IMR-90 (cell line): ENCODE data around the gene PPT2. TPM values are rescaled to one million over a fixed set of nuclear protein-coding genes. Genes with fewer than 3 reads are reported as not detected.
A peak's percentile ranks its signal among the peaks of the same experiment; 100 is the strongest.

Experiments
- ATAC-seq: fragments of 200-7000 bp; cut with Tn5 transposase; 2 replicates; pipeline ENCODE4 v1.9.1; 2020; ENCODE audit warnings: low read depth, mild to moderate bottlenecking, moderate library complexity
- BruUV-seq: library from RNA; stranded (reverse); fragments of 400-500 nt; replicated peaks from 2 replicates; lab custom pipeline; 2021; lab: Mats Ljungman, UMichigan
- CTCF ChIA-PET: fragments of 300-600 bp; formaldehyde crosslinking; extraction: SDS; loops from one replicate; lab custom pipeline; 2021; ENCODE audit warnings: antibody characterized with exemption; lab: Yijun Ruan, JAX
- POLR2A ChIA-PET: fragments of 300-600 bp; sonication (Branson Sonifier 250); formaldehyde crosslinking; loops from one replicate; lab custom pipeline; 2022; ENCODE audit warnings: antibody characterized with exemption; ENCODE audit not compliant: unreplicated experiment; lab: Charles Lee
- DNase-seq: peaks from one replicate; pipeline ENCODE4 v3.0.0; 2013
- H2AFZ ChIP-seq: replicated peaks from 2 replicates; pipeline ENCODE3; 2013; ENCODE audit warnings: low read length, mild to moderate bottlenecking; ENCODE audit not compliant: poor library complexity
- H2AK5ac ChIP-seq: 2 replicates; pipeline ENCODE4 v1.6.1; 2013; ENCODE audit warnings: low read depth, low read length, inconsistent platforms
- H2AK9ac ChIP-seq: replicated peaks from 2 replicates; pipeline ENCODE3; 2013; ENCODE audit warnings: mild to moderate bottlenecking, low read depth, low read length, moderate library complexity; ENCODE audit not compliant: poor library complexity
- H2BK120ac ChIP-seq: 2 replicates; pipeline ENCODE4 v1.6.1; 2013; ENCODE audit warnings: low read depth, low read length, inconsistent platforms
- H2BK15ac ChIP-seq: 3 replicates; pipeline ENCODE4 v1.6.1; 2013; ENCODE audit warnings: low read depth, low read length, inconsistent platforms
- H2BK20ac ChIP-seq: 2 replicates; pipeline ENCODE4 v1.6.1; 2013; ENCODE audit warnings: low read depth, mild to moderate bottlenecking, inconsistent platforms, low read length, moderate library complexity
- H2BK5ac ChIP-seq: 2 replicates; pipeline ENCODE4 v1.6.1; 2013; ENCODE audit warnings: mild to moderate bottlenecking, low read depth, low read length, inconsistent platforms; ENCODE audit not compliant: poor library complexity, severe bottlenecking
- H3K14ac ChIP-seq: replicated peaks from 2 replicates; pipeline ENCODE4 v1.6.1; 2013; ENCODE audit warnings: low read depth, low read length, inconsistent platforms
- H3K18ac ChIP-seq: 2 replicates; pipeline ENCODE4 v1.6.1; 2013; ENCODE audit warnings: low read depth, low read length, control low read depth
- H3K23ac ChIP-seq: 2 replicates; pipeline ENCODE4 v1.6.1; 2013; ENCODE audit warnings: low read depth, low read length, inconsistent platforms
- H3K27ac ChIP-seq: 2 replicates; pipeline ENCODE4 v1.5.1; 2013; ENCODE audit warnings: mild to moderate bottlenecking, control low read depth, low read length; ENCODE audit not compliant: insufficient read depth
- H3K27me3 ChIP-seq: 2 replicates; pipeline ENCODE4 v1.6.1; 2013; ENCODE audit warnings: low read length; ENCODE audit not compliant: control insufficient read depth, insufficient read depth
- H3K36me3 ChIP-seq: 2 replicates; pipeline ENCODE4 v1.6.1; 2013; ENCODE audit warnings: low read length, mixed read lengths; ENCODE audit not compliant: control insufficient read depth, insufficient read depth
- H3K4ac ChIP-seq: 2 replicates; pipeline ENCODE4 v1.6.1; 2013; ENCODE audit warnings: low read depth, low read length, inconsistent platforms
- H3K4me1 ChIP-seq: 2 replicates; pipeline ENCODE4 v1.6.1; 2013; ENCODE audit warnings: low read length, mixed read lengths; ENCODE audit not compliant: control insufficient read depth, insufficient read depth
- H3K4me2 ChIP-seq: 2 replicates; pipeline ENCODE4 v1.6.1; 2013; ENCODE audit warnings: low read depth, mild to moderate bottlenecking, control low read depth, low read length, moderate library complexity
- H3K4me3 ChIP-seq: 2 replicates; pipeline ENCODE4 v1.5.1; 2013; ENCODE audit warnings: low read depth, mild to moderate bottlenecking, control low read depth, low read length, moderate library complexity; ENCODE audit not compliant: insufficient read depth
- H3K56ac ChIP-seq: 2 replicates; pipeline ENCODE4 v1.6.1; 2013; ENCODE audit warnings: low read length, inconsistent platforms; ENCODE audit not compliant: insufficient read depth; ENCODE audit errors: extremely low read depth
- H3K79me1 ChIP-seq, 2 experiments: 2 replicates each; pipeline ENCODE4 v1.6.1; 2013; ENCODE audit warnings: low read length in 2 of 2, inconsistent platforms in 1 of 2, low read depth in 1 of 2
- H3K9ac ChIP-seq: 2 replicates; pipeline ENCODE4 v1.6.1; 2013; ENCODE audit warnings: low read depth, low read length, control low read depth
- H3K9me1 ChIP-seq: 2 replicates; pipeline ENCODE4 v1.6.1; 2013; ENCODE audit warnings: low read length, inconsistent platforms; ENCODE audit not compliant: insufficient read depth
- H3K9me3 ChIP-seq: 2 replicates; pipeline ENCODE4 v1.6.1; 2013; ENCODE audit warnings: low read length; ENCODE audit not compliant: control insufficient read depth, insufficient read depth
- H4K20me1 ChIP-seq: 2 replicates; pipeline ENCODE4 v1.6.1; 2013; ENCODE audit warnings: low read length, inconsistent platforms; ENCODE audit not compliant: insufficient read depth
- H4K5ac ChIP-seq: 2 replicates; pipeline ENCODE4 v1.6.1; 2013; ENCODE audit warnings: mild to moderate bottlenecking, low read depth, low read length, control low read depth
- H4K8ac ChIP-seq, 2 experiments: 2 replicates each; pipeline ENCODE4 v1.6.1; 2013; ENCODE audit warnings: low read depth in 2 of 2, low read length in 2 of 2, control low read depth in 1 of 2, inconsistent platforms in 1 of 2
- H4K91ac ChIP-seq: 2 replicates; pipeline ENCODE4 v1.6.1; 2013; ENCODE audit warnings: low read depth, low read length, inconsistent platforms; ENCODE audit not compliant: insufficient read depth
- BHLHE40 ChIP-seq: fragments of 150-350 bp; IDR thresholded peaks from 2 replicates; pipeline ENCODE4 v1.6.1; 2016; ENCODE audit warnings: mild to moderate bottlenecking, low read depth, low read length
- CEBPB ChIP-seq: IDR thresholded peaks from 2 replicates; pipeline ENCODE4 v1.6.1; 2012; ENCODE audit warnings: low read depth, low read length, improper control_type of control experiment
- CHD1 ChIP-seq: IDR thresholded peaks from 2 replicates; pipeline ENCODE4 v1.6.1; 2012; ENCODE audit warnings: low read depth, low read length, improper control_type of control experiment
- CTCF ChIP-seq: conservative IDR thresholded peaks from 2 replicates; pipeline ENCODE4 v1.5.1; 2012; ENCODE audit warnings: mild to moderate bottlenecking, low read depth, low read length, improper control_type of control experiment
- ELK1 ChIP-seq: fragments of 150-350 bp; IDR thresholded peaks from 2 replicates; pipeline ENCODE4 v1.6.1; 2016; ENCODE audit warnings: low read depth, mild to moderate bottlenecking, low read length, moderate library complexity, borderline replicate concordance
- FOS ChIP-seq: fragments of 150-350 bp; IDR thresholded peaks from 2 replicates; pipeline ENCODE4 v1.6.1; 2016; ENCODE audit warnings: low read depth, low read length
- MAFK ChIP-seq: IDR thresholded peaks from 2 replicates; pipeline ENCODE4 v1.6.1; 2012; ENCODE audit warnings: low read depth, low read length, improper control_type of control experiment
- MAZ ChIP-seq: IDR thresholded peaks from 2 replicates; pipeline ENCODE4 v1.6.1; 2012; ENCODE audit warnings: low read depth, mild to moderate bottlenecking, low read length, improper control_type of control experiment, moderate library complexity, borderline replicate concordance
- MXI1 ChIP-seq: IDR thresholded peaks from 2 replicates; pipeline ENCODE4 v1.6.1; 2012; ENCODE audit warnings: low read depth, mild to moderate bottlenecking, low read length, moderate library complexity, borderline replicate concordance
- NFE2L2 ChIP-seq: fragments of 150-350 bp; IDR thresholded peaks from 2 replicates; pipeline ENCODE4 v1.6.1; 2016; ENCODE audit warnings: low read depth, mild to moderate bottlenecking, low read length
- POLR2A ChIP-seq: IDR thresholded peaks from 2 replicates; pipeline ENCODE4 v1.6.1; 2012; ENCODE audit warnings: mild to moderate bottlenecking, low read depth, low read length
- RAD21 ChIP-seq: IDR thresholded peaks from 2 replicates; pipeline ENCODE4 v1.6.1; 2012; ENCODE audit warnings: low read length, improper control_type of control experiment
- RCOR1 ChIP-seq: IDR thresholded peaks from 2 replicates; pipeline ENCODE4 v1.6.1; 2012; ENCODE audit warnings: mild to moderate bottlenecking, low read length, improper control_type of control experiment; ENCODE audit not compliant: insufficient replicate concordance
- RFX5 ChIP-seq: IDR thresholded peaks from 2 replicates; pipeline ENCODE4 v1.8.0; 2012; ENCODE audit warnings: low read depth, mild to moderate bottlenecking, low read length, moderate library complexity
- SMC3 ChIP-seq: fragments of 150-350 bp; IDR thresholded peaks from 2 replicates; pipeline ENCODE4 v1.6.1; 2016; ENCODE audit warnings: low read depth, mild to moderate bottlenecking, antibody characterized with exemption, low read length, moderate library complexity
- USF2 ChIP-seq: fragments of 150-350 bp; IDR thresholded peaks from 2 replicates; pipeline ENCODE4 v1.6.1; 2017; ENCODE audit warnings: mild to moderate bottlenecking, antibody characterized with exemption, low read length, low read depth
- WGBS, 2 experiments: methylation state at CpG; one replicate each; pipeline versions ENCODE4 v1.1.5 to v1.1.7; 2013; ENCODE audit warnings: missing lambda C conversion rate in 2 of 2; ENCODE audit not compliant: insufficient read length in 1 of 2; ENCODE audit errors: extremely low coverage in 2 of 2; 5-methylcytosine and 5-hydroxymethylcytosine counted together
- dilution Hi-C: fragments of 300-500 bp; cut with HindIII; formaldehyde crosslinking; loops from one replicate; pipeline ENCODE4 v1.14.3; 2018; ENCODE audit warnings: low sequenced_read_pairs; ENCODE audit not compliant: unreplicated experiment
- in situ Hi-C: fragments of 300-500 bp; cut with MboI; formaldehyde crosslinking; loops from 3 replicates; pipeline ENCODE4 v1.14.3; 2019; ENCODE audit warnings: low sequenced_read_pairs, inconsistent platforms, mixed read lengths
- intact Hi-C: fragments of 100-400 bp; cut with micrococcal nuclease; formaldehyde crosslinking; loops from 2 replicates; pipeline ENCODE4 v1.10.0; 2022
- polyA plus RNA-seq, 3 experiments: library from polyadenylated mRNA; depleted of rRNA; stranded (reverse); fragments of >200 nt; gene quantifications; 2 replicates each; pipeline ENCODE4 v1.2.3, GENCODE V29; 2012; ENCODE audit warnings: low replicate concordance in 1 of 3
- total RNA-seq: library from RNA; depleted of rRNA; stranded (reverse); fragments of >200 nt; gene quantifications from 2 replicates; pipeline ENCODE4 v1.2.3, GENCODE V29; 2012

PPT2 gene
- total and polyA plus RNA-seq, 2 of the 4 experiments (the other 2 are of a cell fraction): 3.2 to 16.2 TPM

GRCh38 chr6:32108727-32109113 lies 45.2 kb upstream of the PPT2 start:
- TF ChIP-seq FOS (no peak), BHLHE40 (no peak), USF2 (no peak), POLR2A (no peak), CTCF (no peak), MAZ (no peak), SMC3 (no peak), ELK1 (no peak), MAFK (no peak), RCOR1 (no peak), RFX5 (no peak), CHD1 (no peak), MXI1 (no peak), RAD21 (no peak), NFE2L2 (no peak), CEBPB (no peak)
- Histone ChIP-seq H3K18ac (peak overlapping the region; percentile 28; the same call in 1 of the 2 replicates), H4K8ac (no peak overlapping the region), H4K5ac (no peak overlapping the region; the same call in 1 of the 2 replicates), H3K56ac (no peak overlapping the region), H3K79me1 (peaks cover 0 to 7% of the 10 kb centered on the region in 2 experiments; a peak in 1 of 4 replicates), H3K27me3 (peaks cover 27% of the 10 kb centered on the region), H2AFZ (no peak overlapping the region), H3K4me2 (peak overlapping the region; percentile 25; the same call in 1 of the 2 replicates), H4K91ac (no peak overlapping the region), H2BK20ac (no peak overlapping the region), H3K4ac (no peak overlapping the region; the same call in 1 of the 2 replicates), H2BK5ac (no peak overlapping the region), H2AK5ac (peak overlapping the region; percentile 40; the same call in 1 of the 2 replicates), H3K36me3 (peaks cover 3% of the 10 kb centered on the region; the same call in 1 of the 2 replicates), H3K4me1 (peaks cover 31% of the 10 kb centered on the region), H3K9me1 (peaks cover 10% of the 10 kb centered on the region), H3K27ac (peak overlapping the region; percentile 83; the same call in 1 of the 2 replicates), H2BK120ac (peak overlapping the region; percentile 38; the same call in 1 of the 2 replicates), H3K9ac (no peak overlapping the region), H2AK9ac (peak overlapping the region; percentile 56), H3K4me3 (no peak overlapping the region), H2BK15ac (no peak overlapping the region), H3K23ac (peak overlapping the region; percentile 34; the same call in 1 of the 2 replicates), H3K14ac (no peak overlapping the region), H3K9me3 (no peaks in the 10 kb centered on the region), H4K20me1 (peaks cover 2% of the 10 kb centered on the region; the same call in 1 of the 2 replicates)
- ATAC-seq: peak; percentile 17
- dilution Hi-C loops: no loop called here
- no peak for DNase-seq
- ChIA-PET POLR2A (no interaction called here), CTCF (interaction anchor here (1.5 kb wide), 1 partner anchor 8 kb away, joined by 6 read pairs; no protein-coding TSS in a partner anchor)
- in situ Hi-C loops: no loop called here
- BruUV-seq: no TSS peak
- WGBS, 2 experiments: 44% methylated on average over 4 of the region's 6 CpGs; no CpG with 5 or more reads in 1 of the 2 experiments
- intact Hi-C loops: no loop called here
